ENCODE data around the gene TOR1AIP1. TPM values are rescaled to one million over a fixed set of nuclear protein-coding genes. Genes with fewer than 3 reads are reported as not detected.

TOR1AIP1 gene
- total and polyA plus RNA-seq, 2 of the 4 experiments (the other 2 are of a cell fraction), result 20.7 to 64.5 TPM

GRCh38 chr1:179937668-179938254, 55.7 kb downstream of the TOR1AIP1 start:
- H4K91ac ChIP-seq (ENCODE audit: insufficient read depth, low read depth, low read length), result no peak overlapping the region
- no peak overlapping the region for H2AK9ac ChIP-seq (replicated peaks; ENCODE audit: low read depth, low read length, poor library complexity)
- intact Hi-C loops (cut with micrococcal nuclease) (no loop called here), in situ Hi-C loops (cut with MboI; ENCODE audit: low sequenced_read_pairs) (no loop called here), dilution Hi-C loops (cut with HindIII; ENCODE audit: low sequenced_read_pairs, unreplicated experiment) (no loop called here)
- no peak overlapping the region for H2BK15ac ChIP-seq (ENCODE audit: low read depth, low read length)
- DNase-seq (no peak), ATAC-seq (ENCODE audit: low read depth) (no peak)
- TF ChIP-seq USF2 (IDR thresholded peaks at IDR 0.05; ENCODE audit: low read depth, low read length) (no peak), MAFK (IDR thresholded peaks at IDR 0.05; ENCODE audit: low read depth, low read length) (no peak), POLR2A (IDR thresholded peaks at IDR 0.05; ENCODE audit: low read depth, low read length) (no peak), RCOR1 (IDR thresholded peaks at IDR 0.05; ENCODE audit: insufficient replicate concordance, low read length) (no peak)
- ChIA-PET CTCF (no interaction called here), POLR2A (ENCODE audit: unreplicated experiment) (no interaction called here)
- H3K4me3 ChIP-seq (ENCODE audit: insufficient read depth, low read depth, low read length), result no peak overlapping the region
- no peak overlapping the region for H2BK5ac ChIP-seq (ENCODE audit: low read depth, low read length, poor library complexity, severe bottlenecking)
- H3K4me2 ChIP-seq (ENCODE audit: low read depth, low read length), result no peak overlapping the region
- no peak overlapping the region for H3K27ac ChIP-seq (ENCODE audit: insufficient read depth, low read length)
- BruUV-seq (replicated peaks), result no TSS peak
- no peaks in the 10 kb centered on the region for H3K9me1 ChIP-seq (ENCODE audit: insufficient read depth, low read length)
- no peak overlapping the region for H4K5ac ChIP-seq (ENCODE audit: low read depth, low read length)
- no peak overlapping the region for H2BK120ac ChIP-seq (ENCODE audit: low read depth, low read length)
- H3K18ac ChIP-seq (ENCODE audit: low read depth, low read length), result no peak overlapping the region
- no peaks in the 10 kb centered on the region for H4K20me1 ChIP-seq (ENCODE audit: insufficient read depth, low read length)
- no peak overlapping the region for H3K14ac ChIP-seq (replicated peaks; ENCODE audit: low read depth, low read length)
- H3K4me1 ChIP-seq (ENCODE audit: control insufficient read depth, insufficient read depth, low read length), result no peaks in the 10 kb centered on the region
- no peak overlapping the region for H3K56ac ChIP-seq (ENCODE audit: extremely low read depth, insufficient read depth, low read length)
- H3K27me3 ChIP-seq (ENCODE audit: control insufficient read depth, insufficient read depth, low read length), result peaks cover 5% of the 10 kb centered on the region
- no peaks in the 10 kb centered on the region for H3K9me3 ChIP-seq (ENCODE audit: control insufficient read depth, insufficient read depth, low read length)
- no peaks in the 10 kb centered on the region for H3K36me3 ChIP-seq (ENCODE audit: control insufficient read depth, insufficient read depth, low read length)
- H2BK20ac ChIP-seq (ENCODE audit: low read depth, low read length), result no peak overlapping the region
- H2AK5ac ChIP-seq (ENCODE audit: low read depth, low read length), result no peak overlapping the region
- H3K79me1 ChIP-seq (ENCODE audit: low read depth in 1 of 2, low read length in 2 of 2), result no peaks in the 10 kb centered on the region
- no peak overlapping the region for H4K8ac ChIP-seq (ENCODE audit: low read depth in 2 of 2, low read length in 2 of 2)
- H3K9ac ChIP-seq (ENCODE audit: low read depth, low read length), result no peak overlapping the region
- no peak overlapping the region for H2AFZ ChIP-seq (replicated peaks; ENCODE audit: low read length, poor library complexity)
- H3K23ac ChIP-seq (ENCODE audit: low read depth, low read length), result no peak overlapping the region
- H3K4ac ChIP-seq (ENCODE audit: low read depth, low read length), result no peak overlapping the region

All from IMR-90 (cell line).